HG02943 (cell line): ENCODE data around the gene TTYH2.
"Not testable (repeated sequence)": the region's sequence is repeated elsewhere in the genome, so short reads cannot be mapped to it uniquely, and the experiment has no call there.

Experiments
- ATAC-seq: cut with Tn5 transposase; IDR thresholded peaks from one replicate; pipeline ENCODE4 v1.9.1; 2021; ENCODE audit warnings: mild to moderate bottlenecking, low read depth, moderate library complexity; ENCODE audit not compliant: unreplicated experiment

Gene TTYH2

GRCh38 chr17:74252211-74252610, 38.8 kb downstream of the TTYH2 start:
- no peak for ATAC-seq

- ATAC-seq, result no peak
Observed at GRCh38 chr17:74253036-74253435, 39.7 kb downstream of the TTYH2 start.

GRCh38 chr17:74257311-74257710, 43.9 kb downstream of the TTYH2 start:
- no peak for ATAC-seq

GRCh38 chr17:74259667-74260524, 46.5 kb downstream of the TTYH2 start:
- no peak for ATAC-seq

- ATAC-seq, result no peak
Observed at GRCh38 chr17:74260525-74260850, 47.1 kb downstream of the TTYH2 start.

GRCh38 chr17:74262601-74263000, 49.2 kb downstream of the TTYH2 start:
- ATAC-seq, result no peak

- not testable (repeated sequence) for ATAC-seq
Observed at GRCh38 chr17:74267054-74267453, 53.7 kb downstream of the TTYH2 start.

- ATAC-seq, result no peak
Observed at GRCh38 chr17:74267579-74267978, 54.2 kb downstream of the TTYH2 start.

- ATAC-seq, result no peak
Observed at GRCh38 chr17:74267987-74268499, 54.7 kb downstream of the TTYH2 start.

GRCh38 chr17:74268558-74268957, 55.2 kb downstream of the TTYH2 start:
- ATAC-seq, result no peak

GRCh38 chr17:74270333-74270732, 57.0 kb downstream of the TTYH2 start:
- ATAC-seq, result no peak

- no peak for ATAC-seq
Observed at GRCh38 chr17:74271281-74271680, 57.9 kb downstream of the TTYH2 start.

GRCh38 chr17:74271901-74272561, 58.7 kb downstream of the TTYH2 start:
- no peak for ATAC-seq

GRCh38 chr17:74272731-74273201, 59.4 kb downstream of the TTYH2 start:
- no peak for ATAC-seq

GRCh38 chr17:74274060-74274708, 60.8 kb downstream of the TTYH2 start, which contains the start of gene DNAI2:
Gene DNAI2, plus strand, starts transcription at chr17:74274234. Its CDS starts 7,584 bp downstream, at chr17:74281818.
- ATAC-seq, result no peak

- ATAC-seq, result no peak
Observed at GRCh38 chr17:74274709-74275340, 61.5 kb downstream of the TTYH2 start.

- no peak for ATAC-seq
Observed at GRCh38 chr17:74276051-74276476, 62.7 kb downstream of the TTYH2 start.

- ATAC-seq, result no peak
Observed at GRCh38 chr17:74276541-74277009, 63.2 kb downstream of the TTYH2 start.

- ATAC-seq, result no peak
Observed at GRCh38 chr17:74277935-74278334, 64.6 kb downstream of the TTYH2 start.

- not testable (repeated sequence) for ATAC-seq
Observed at GRCh38 chr17:74279617-74280016, 66.2 kb downstream of the TTYH2 start.
